Measurements from ENCODE around the gene ANTXR1. TPM values are rescaled to one million over a fixed set of nuclear protein-coding genes. Genes with fewer than 3 reads are reported as not detected.

Gene ANTXR1
- total RNA-seq, 1 experiment from 2014 or later, result 37.3 TPM

DNA sequence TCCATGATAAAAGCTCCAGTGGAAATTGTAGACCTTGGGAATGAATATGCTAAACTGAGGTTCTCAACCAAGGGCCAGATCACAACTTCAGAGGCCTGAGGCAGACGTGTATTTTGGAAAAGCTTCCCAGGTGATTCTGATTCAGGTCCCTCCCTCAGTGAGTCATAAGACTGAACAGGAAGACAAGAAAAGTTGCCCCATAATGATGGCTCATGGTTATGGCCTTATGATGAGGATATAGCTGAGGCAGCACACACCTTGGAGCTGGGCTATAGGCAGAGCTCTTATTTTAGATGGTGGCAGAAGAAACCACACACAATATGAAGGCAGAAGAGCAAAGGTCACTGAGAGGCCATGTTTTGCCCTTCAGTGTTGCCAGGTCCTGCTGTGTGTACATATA is 9.6 kb downstream of the ANTXR1 start:
- H4K20me1 ChIP-seq (ENCODE audit: control insufficient read depth, insufficient read depth, insufficient read length), result no peaks in the 10 kb centered on the region
- no peak overlapping the region for H2BK12ac ChIP-seq (ENCODE audit: insufficient read length, low read depth, low read length)
- no peak overlapping the region for H4K5ac ChIP-seq (ENCODE audit: insufficient read length, low read depth, low read length)
- TF ChIP-seq, protein P1, sequence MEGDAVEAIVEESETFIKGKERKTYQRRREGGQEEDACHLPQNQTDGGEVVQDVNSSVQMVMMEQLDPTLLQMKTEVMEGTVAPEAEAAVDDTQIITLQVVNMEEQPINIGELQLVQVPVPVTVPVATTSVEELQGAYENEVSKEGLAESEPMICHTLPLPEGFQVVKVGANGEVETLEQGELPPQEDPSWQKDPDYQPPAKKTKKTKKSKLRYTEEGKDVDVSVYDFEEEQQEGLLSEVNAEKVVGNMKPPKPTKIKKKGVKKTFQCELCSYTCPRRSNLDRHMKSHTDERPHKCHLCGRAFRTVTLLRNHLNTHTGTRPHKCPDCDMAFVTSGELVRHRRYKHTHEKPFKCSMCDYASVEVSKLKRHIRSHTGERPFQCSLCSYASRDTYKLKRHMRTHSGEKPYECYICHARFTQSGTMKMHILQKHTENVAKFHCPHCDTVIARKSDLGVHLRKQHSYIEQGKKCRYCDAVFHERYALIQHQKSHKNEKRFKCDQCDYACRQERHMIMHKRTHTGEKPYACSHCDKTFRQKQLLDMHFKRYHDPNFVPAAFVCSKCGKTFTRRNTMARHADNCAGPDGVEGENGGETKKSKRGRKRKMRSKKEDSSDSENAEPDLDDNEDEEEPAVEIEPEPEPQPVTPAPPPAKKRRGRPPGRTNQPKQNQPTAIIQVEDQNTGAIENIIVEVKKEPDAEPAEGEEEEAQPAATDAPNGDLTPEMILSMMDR (conservative IDR thresholded peaks at IDR 0.05), result no peak
- no peaks in the 10 kb centered on the region for H3K23me2 ChIP-seq (ENCODE audit: insufficient read length, low read depth, low read length, poor library complexity, severe bottlenecking)
- no peak overlapping the region for H3K4me2 ChIP-seq (ENCODE audit: insufficient read depth, insufficient read length, low read length)
- no peak overlapping the region for H3K27ac Mint-ChIP-seq
- H2BK20ac ChIP-seq (ENCODE audit: low read depth, low read length, poor library complexity, severe bottlenecking), result no peak overlapping the region
- H3K23ac ChIP-seq (ENCODE audit: insufficient read length, low read depth, low read length), result no peak overlapping the region
- no peak overlapping the region for H4K8ac ChIP-seq (replicated peaks; ENCODE audit: insufficient read length, low read depth, low read length)
- H2BK5ac ChIP-seq (ENCODE audit: insufficient read length, low read length), result no peak overlapping the region
- H2BK120ac ChIP-seq (ENCODE audit: low read depth, low read length, poor library complexity, severe bottlenecking), result no peak overlapping the region
- no peak overlapping the region for H3K4me3 Mint-ChIP-seq
- H3K9me3 Mint-ChIP-seq, result no peaks in the 10 kb centered on the region
- H3K79me1 ChIP-seq (ENCODE audit: insufficient read depth, low read depth, low read length, poor library complexity, severe bottlenecking), result peaks cover 3% of the 10 kb centered on the region
- H3K4ac ChIP-seq (ENCODE audit: low read depth, low read length), result no peak overlapping the region
- no peak overlapping the region for H4K91ac ChIP-seq (ENCODE audit: insufficient read length, low read depth, low read length)
- 0 out of 7 replicates have a peak, but pooled peaks cover 0 to under 1% (median 0%) of the 10 kb centered on the region in 3 experiments for H3K36me3 Mint-ChIP-seq (ENCODE audit: insufficient read depth in 1 of 3, low read depth in 3 of 3)
- no peak overlapping the region for H2AK5ac ChIP-seq (ENCODE audit: insufficient read length, low read length)
- no peaks in the 10 kb centered on the region for H3K27me3 Mint-ChIP-seq (ENCODE audit: low read depth)
- no peak overlapping the region for H3T11ph ChIP-seq (ENCODE audit: low read length)
- H2AFZ ChIP-seq (ENCODE audit: low read length), result no peak overlapping the region
- H3K27ac ChIP-seq (ENCODE audit: insufficient read length, low read depth, low read length), result no peak overlapping the region
- no peak overlapping the region for H3K9ac ChIP-seq (ENCODE audit: extremely low read depth, insufficient read length, low read length)
- DNase-seq, result no peak
- H3K56ac ChIP-seq (ENCODE audit: insufficient read length, low read depth, low read length), result no peak overlapping the region
- no peaks in the 10 kb centered on the region for H3K27me3 ChIP-seq (ENCODE audit: insufficient read depth, low read length)
- peaks cover 9 to 18% of the 10 kb centered on the region in 2 experiments for H3K4me1 Mint-ChIP-seq
- WGBS (ENCODE audit: extremely low coverage, insufficient read length, low lambda C conversion rate), result no CpG with 5 or more reads among the region's 1 CpG
- no peak overlapping the region for H3K14ac ChIP-seq (ENCODE audit: insufficient read depth, low read length)
- H2BK15ac ChIP-seq (ENCODE audit: low read depth, low read length), result no peak overlapping the region
- H3K4me1 ChIP-seq (ENCODE audit: insufficient read depth, low read length), result 0 out of 2 replicates have a peak, but pooled peaks cover 2% of the 10 kb centered on the region
- no peak overlapping the region for H3K18ac ChIP-seq (ENCODE audit: insufficient read length, low read depth, low read length)
- H3K79me2 ChIP-seq (ENCODE audit: insufficient read depth, low read length), result peaks cover 2% of the 10 kb centered on the region; the same call in 1 of the 2 replicates
- H3K9me3 ChIP-seq (ENCODE audit: control insufficient read depth, low read depth, low read length), result no peaks in the 10 kb centered on the region
